Kidney (tissue), 14 donors: ENCODE results near the gene MLXIPL. TPM values are rescaled to one million over a fixed set of nuclear protein-coding genes. Genes with fewer than 3 reads are reported as not detected.
A peak's percentile ranks its signal among the peaks of the same experiment; 100 is the strongest.

Source experiments
- DNase-seq, 5 donors: peaks; one replicate each; pipeline ENCODE4 v3.0.0-alpha.2; 2013 to 2020
- FAIRE-seq: peaks from 2 replicates; lab custom pipeline; 2012; peaks lifted over from hg19 to GRCh38; lab: Jason Lieb, UNC
- H3K27ac ChIP-seq, 2 donors: one replicate each; pipeline ENCODE4 v1.7.0; 2013; ENCODE audit warnings: low read depth in 2 of 2, low read length in 2 of 2, inconsistent platforms in 1 of 2
- H3K27me3 ChIP-seq: one replicate; pipeline ENCODE4 v1.7.1; 2013; ENCODE audit warnings: low read length, inconsistent platforms; ENCODE audit not compliant: control insufficient read depth, insufficient read depth
- H3K36me3 ChIP-seq, 3 donors: one replicate each; pipeline versions ENCODE4 v1.7.0 to v1.7.1; 2013; ENCODE audit warnings: low read length in 3 of 3, control low read depth in 1 of 3, inconsistent platforms in 1 of 3; ENCODE audit not compliant: insufficient read depth in 3 of 3, control insufficient read depth in 2 of 3
- H3K4me1 ChIP-seq, 3 donors: one replicate each; pipeline versions ENCODE4 v1.7.0 to v1.7.1; 2013; ENCODE audit warnings: low read length in 3 of 3, inconsistent platforms in 1 of 3, low read depth in 1 of 3; ENCODE audit not compliant: control insufficient read depth in 2 of 3, insufficient read depth in 2 of 3
- H3K4me3 ChIP-seq, 3 donors: one replicate each; pipeline versions ENCODE4 v1.7.0 to v1.8.1; 2013; ENCODE audit warnings: low read length in 3 of 3, control low read depth in 1 of 3, inconsistent platforms in 1 of 3
- H3K9ac ChIP-seq, 3 donors: one replicate each; pipeline versions ENCODE4 v1.7.0 to v1.7.1; 2013; ENCODE audit warnings: low read length in 3 of 3, control low read depth in 1 of 3, inconsistent platforms in 1 of 3
- H3K9me3 ChIP-seq, 3 donors: one replicate each; pipeline versions ENCODE4 v1.7.0 to v1.7.1; 2013; ENCODE audit warnings: low read length in 3 of 3, control low read depth in 1 of 3, inconsistent platforms in 1 of 3; ENCODE audit not compliant: control insufficient read depth in 2 of 3, insufficient read depth in 1 of 3
- intact Hi-C: fragments of 100-400 bp; cut with DNase I; formaldehyde crosslinking; loops from one replicate; pipeline ENCODE4 v1.11.1; 2022
- polyA plus RNA-seq: library from polyadenylated mRNA; stranded (reverse); fragments of 350-450 nt; fragmentation: Illumina TruSeq; extraction: RNeasy Lipid Tissue Mini Kit (QIAGEN cat#74804); gene quantifications from one replicate; pipeline ENCODE4 v1.2.3, GENCODE V29; 2014; ENCODE audit warnings: low read depth, low replicate concordance; ENCODE audit not compliant: insufficient read depth
- total RNA-seq: library from RNA; stranded (reverse); fragmentation: NEBNext Ultra II Directional; extraction: Animal tissue kit (Norgen Biotek cat#: 25700); gene quantifications from one replicate; pipeline ENCODE4 v1.2.1, GENCODE V29; 2021
- TF ChIP-seq, protein P1 (sequence below): IDR thresholded peaks from 3 replicates; pipeline ENCODE4 v1.5.1; 2012; ENCODE audit warnings: mild to moderate bottlenecking, moderate library complexity, borderline replicate concordance; ENCODE audit not compliant: insufficient read depth; ENCODE audit errors: extremely low read depth
- donor health status: control.
- donor health status: control.
- donor health status: control.
- donor health status: control.
- donor health status: control.
- donor health status: DM: yes; HTN: yes; CAD: no.
- donor health status: Normal renal cell carcinoma (clear cell type).

The MLXIPL gene
- total and polyA plus RNA-seq, 2 donors from 2014 or later, result 26.2 to 27.9 TPM

DNA sequence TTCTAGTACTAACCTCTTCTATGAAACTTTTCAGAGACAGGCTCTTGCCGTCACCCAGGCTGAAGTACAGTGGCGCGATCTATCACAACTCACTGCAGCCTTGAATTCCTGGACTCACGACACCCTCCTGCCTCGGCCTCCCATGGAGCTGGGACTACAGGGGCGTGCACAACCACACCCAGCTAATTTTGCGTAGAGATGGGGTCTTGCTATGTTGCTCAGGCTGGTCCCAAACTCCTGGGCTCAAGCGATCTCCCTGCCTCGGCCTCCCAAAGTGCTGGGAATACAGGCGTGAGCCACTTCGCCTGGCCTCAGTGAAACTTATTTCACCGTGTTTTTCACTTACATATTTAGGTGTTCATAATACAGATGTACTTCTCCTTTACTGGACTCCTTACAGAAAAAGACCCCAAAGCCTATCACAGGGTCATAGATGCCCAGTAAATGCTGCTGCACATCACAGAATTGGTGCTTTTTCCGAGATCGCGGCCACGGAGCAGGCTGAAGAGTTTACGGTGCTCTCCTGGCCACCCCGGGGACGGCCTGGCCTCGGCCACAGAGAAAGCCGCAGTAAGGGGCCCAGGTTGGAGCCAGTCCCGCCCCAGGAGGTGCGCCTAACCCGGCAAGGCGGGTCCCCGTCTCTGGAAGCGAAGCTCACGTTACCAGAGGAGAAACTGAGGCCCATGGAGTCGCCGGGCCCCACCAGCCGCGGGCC lies 46.5 kb downstream of the MLXIPL start:
- no peak for FAIRE-seq
- peaks cover 2 to 20% (median 16%) of the 10 kb centered on the region in 3 donors for H3K36me3 ChIP-seq

GRCh38 chr7:73573791-73574190 lies 50.5 kb downstream of the MLXIPL start:
- no peak overlapping the region for H3K27ac ChIP-seq

More for the DNA sequence above, 46.5 kb downstream of the MLXIPL start:
- H3K9me3 ChIP-seq, result no peaks in the 10 kb centered on the region
- H3K27me3 ChIP-seq, result no peaks in the 10 kb centered on the region
- H3K4me3 ChIP-seq, result peak overlapping the region; percentile 60 to 86 (median 80)
- peak overlapping the region; percentile 80 to 90 for H3K27ac ChIP-seq
- H3K4me1 ChIP-seq, result peaks cover 0 to 16% (median 0%) of the 10 kb centered on the region in 3 donors
- DNase-seq, result peak in 2 of 5 donors; percentile 46 to 57
- TF ChIP-seq, protein P1, sequence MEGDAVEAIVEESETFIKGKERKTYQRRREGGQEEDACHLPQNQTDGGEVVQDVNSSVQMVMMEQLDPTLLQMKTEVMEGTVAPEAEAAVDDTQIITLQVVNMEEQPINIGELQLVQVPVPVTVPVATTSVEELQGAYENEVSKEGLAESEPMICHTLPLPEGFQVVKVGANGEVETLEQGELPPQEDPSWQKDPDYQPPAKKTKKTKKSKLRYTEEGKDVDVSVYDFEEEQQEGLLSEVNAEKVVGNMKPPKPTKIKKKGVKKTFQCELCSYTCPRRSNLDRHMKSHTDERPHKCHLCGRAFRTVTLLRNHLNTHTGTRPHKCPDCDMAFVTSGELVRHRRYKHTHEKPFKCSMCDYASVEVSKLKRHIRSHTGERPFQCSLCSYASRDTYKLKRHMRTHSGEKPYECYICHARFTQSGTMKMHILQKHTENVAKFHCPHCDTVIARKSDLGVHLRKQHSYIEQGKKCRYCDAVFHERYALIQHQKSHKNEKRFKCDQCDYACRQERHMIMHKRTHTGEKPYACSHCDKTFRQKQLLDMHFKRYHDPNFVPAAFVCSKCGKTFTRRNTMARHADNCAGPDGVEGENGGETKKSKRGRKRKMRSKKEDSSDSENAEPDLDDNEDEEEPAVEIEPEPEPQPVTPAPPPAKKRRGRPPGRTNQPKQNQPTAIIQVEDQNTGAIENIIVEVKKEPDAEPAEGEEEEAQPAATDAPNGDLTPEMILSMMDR, result no peak
- intact Hi-C loops, result no loop called here
- H3K9ac ChIP-seq, result peak overlapping the region; percentile 14 to 92 (median 75)

DNA sequence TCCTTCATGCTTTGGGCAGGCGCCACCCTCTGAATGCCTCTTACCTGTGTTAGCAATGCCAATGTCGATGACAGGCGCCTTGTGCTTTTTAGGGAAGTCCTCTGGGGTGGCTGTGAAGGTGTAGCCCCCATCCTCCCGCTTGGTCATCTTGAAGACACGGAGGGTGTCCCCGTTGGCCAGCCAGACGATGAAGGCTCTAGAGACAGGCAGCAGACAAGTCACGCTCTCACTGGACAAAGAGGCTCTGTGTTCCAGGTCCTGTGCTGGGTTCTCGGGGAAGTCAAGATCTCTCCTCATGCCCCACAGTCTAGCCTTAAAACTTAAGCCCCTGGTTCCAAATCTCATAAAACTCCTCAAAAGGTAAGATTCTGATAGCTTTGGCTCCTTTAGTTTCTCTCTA lies 51.0 kb downstream of the MLXIPL start:
- Histone ChIP-seq H3K36me3 (peaks cover 11 to 40% (median 32%) of the 10 kb centered on the region in 3 donors), H3K27me3 (no peaks in the 10 kb centered on the region), H3K9ac (no peak overlapping the region), H3K9me3 (no peaks in the 10 kb centered on the region), H3K4me3 (no peak overlapping the region), H3K27ac (no peak overlapping the region), H3K4me1 (peaks cover 0 to 12% (median 0%) of the 10 kb centered on the region in 3 donors)
- DNase-seq, result no peak
- TF ChIP-seq, protein P1, result no peak
- intact Hi-C loops, result no loop called here
- FAIRE-seq, result no peak

More at GRCh38 chr7:73573791-73574190, 50.5 kb downstream of the MLXIPL start:
- TF ChIP-seq, protein P1, result no peak
- no peak for DNase-seq
- no peak for FAIRE-seq
- H3K27me3 ChIP-seq, result no peaks in the 10 kb centered on the region
- H3K9me3 ChIP-seq, result no peaks in the 10 kb centered on the region
- no peak overlapping the region for H3K9ac ChIP-seq
- H3K4me1 ChIP-seq, result peaks cover 0 to 12% (median 0%) of the 10 kb centered on the region in 3 donors
- peaks cover 11 to 40% (median 32%) of the 10 kb centered on the region in 3 donors for H3K36me3 ChIP-seq
- no peak overlapping the region for H3K4me3 ChIP-seq
- intact Hi-C loops, result no loop called here
